SK-N-MC (cell line): ENCODE measurements around the gene TRAF7.
A peak's percentile ranks its signal among the peaks of the same experiment; 100 is the strongest.

ENCODE experiments used
- DNase-seq: peaks from one replicate; pipeline ENCODE4 v3.0.0-alpha.2; 2011; ENCODE audit warnings: low read depth, low spot score
- H3K27ac ChIP-seq: fragments of 200-600 bp; sonication (generic); 2 replicates; pipeline ENCODE4 v1.5.1; 2016; ENCODE audit warnings: mixed run types
- H3K36me3 ChIP-seq: fragments of 200-600 bp; sonication (generic); 2 replicates; pipeline ENCODE4 v1.6.1; 2017; ENCODE audit warnings: antibody characterized with exemption, low read length, mixed read lengths; ENCODE audit not compliant: insufficient read depth
- H3K4me3 ChIP-seq: fragments of 200-600 bp; sonication (generic); 2 replicates; pipeline ENCODE4 v1.5.1; 2016
- H3K9ac ChIP-seq: fragments of 200-600 bp; sonication (generic); 2 replicates; pipeline ENCODE4 v1.8.0; 2017; ENCODE audit warnings: mixed run types, mixed read lengths; ENCODE audit not compliant: insufficient read length
- H3K9me3 ChIP-seq: fragments of 200-600 bp; sonication (generic); 2 replicates; pipeline ENCODE4 v1.6.1; 2017; ENCODE audit warnings: low read depth, mild to moderate bottlenecking, antibody characterized with exemption, low read length, moderate library complexity, mixed read lengths
- EZH2 ChIP-seq: fragments of 200-600 bp; sonication (generic); IDR thresholded peaks from one replicate; pipeline ENCODE4 v1.6.1; 2017; ENCODE audit warnings: antibody characterized with exemption
- FOXP2 ChIP-seq: optimal IDR thresholded peaks from 2 replicates; pipeline ENCODE3; 2011; ENCODE audit warnings: mild to moderate bottlenecking, moderate library complexity; ENCODE audit not compliant: insufficient read depth; ENCODE audit errors: extremely low read length, control extremely low read depth
- POLR2AphosphoS5 ChIP-seq: IDR thresholded peaks from 2 replicates; pipeline ENCODE4 v1.6.1; 2012; ENCODE audit warnings: mild to moderate bottlenecking, low read depth, low read length, borderline replicate concordance

TRAF7 gene

GRCh38 chr16:2209258-2210008, 53.9 kb downstream of the TRAF7 start:
- peaks cover 25% of the 10 kb centered on the region; the same call in 1 of the 2 replicates for H3K36me3 ChIP-seq
- no peak overlapping the region for H3K27ac ChIP-seq
- DNase-seq: no peak
- H3K9ac ChIP-seq: no peak overlapping the region
- H3K9me3 ChIP-seq: no peaks in the 10 kb centered on the region
- TF ChIP-seq EZH2 (no peak), FOXP2 (no peak), POLR2AphosphoS5 (no peak)
- no peak overlapping the region for H3K4me3 ChIP-seq

- Histone ChIP-seq H3K9ac (no peak overlapping the region), H3K4me3 (no peak overlapping the region), H3K36me3 (peaks cover 25% of the 10 kb centered on the region; the same call in 1 of the 2 replicates), H3K9me3 (no peaks in the 10 kb centered on the region), H3K27ac (no peak overlapping the region)
- TF ChIP-seq EZH2 (no peak), POLR2AphosphoS5 (no peak), FOXP2 (no peak)
- no peak for DNase-seq
Measured at GRCh38 chr16:2210009-2210332, 54.4 kb downstream of the TRAF7 start.

DNA sequence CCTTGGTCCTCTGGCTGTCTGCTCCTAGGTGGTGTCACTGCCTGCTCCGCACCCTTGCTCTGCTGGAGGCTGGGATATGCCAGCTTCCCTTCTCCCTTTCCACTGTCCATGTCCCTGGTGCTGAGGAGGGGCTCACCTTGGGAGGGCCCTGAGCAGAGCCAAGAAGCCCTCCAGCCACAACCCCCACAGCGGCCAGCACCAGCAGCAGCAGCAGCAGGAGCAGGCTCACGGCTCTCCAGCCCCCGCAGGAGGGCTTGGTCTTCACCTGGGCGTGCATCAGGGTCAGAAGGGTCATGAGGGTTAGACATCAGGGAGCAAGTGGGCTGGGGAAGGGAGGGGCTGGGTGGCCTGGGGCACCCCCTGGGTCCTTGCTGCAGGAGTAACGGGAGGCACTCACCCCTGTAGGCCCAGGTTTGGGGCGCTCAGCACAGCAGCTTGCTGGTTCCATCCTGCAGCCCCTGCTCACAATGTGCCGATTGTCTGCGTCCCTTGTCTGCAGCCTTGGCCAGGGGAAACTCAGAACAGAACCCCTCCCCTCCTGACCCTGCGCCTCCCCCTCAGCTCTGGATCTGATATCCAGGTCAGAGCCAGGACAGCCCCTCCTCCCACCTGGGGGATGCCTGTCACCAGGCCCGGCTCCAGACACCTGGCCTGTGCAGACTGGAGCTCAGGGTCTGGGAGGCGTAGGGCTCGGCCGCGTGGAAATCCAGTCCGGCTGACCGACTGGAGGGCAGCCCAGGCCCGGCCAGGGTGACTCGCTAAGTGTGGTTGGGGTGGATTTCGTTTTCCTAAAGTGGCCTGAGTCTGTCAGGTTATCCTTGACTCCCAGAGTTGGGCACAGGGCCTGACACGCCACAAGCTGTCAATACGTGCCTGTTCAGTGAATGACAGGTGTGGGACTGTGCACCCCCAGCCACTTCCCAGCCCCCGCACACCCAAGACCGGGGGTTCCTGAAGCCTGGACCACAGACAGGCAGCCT, 55.1 kb downstream of the TRAF7 start, which contains the start of gene BRICD5:
Gene BRICD5, minus strand, starts transcription at position 478 of the 980 bp plus-strand sequence. Its CDS starts 30 bp downstream, at position 448.
- TF ChIP-seq POLR2AphosphoS5 (no peak), FOXP2 (no peak), EZH2 (no peak)
- no peak within 1 kb of the TSS for H3K27ac ChIP-seq
- DNase-seq: no peak
- H3K9ac ChIP-seq: no peak within 1 kb of the TSS
- H3K9me3 ChIP-seq: no peaks in the 10 kb centered on the region
- H3K36me3 ChIP-seq: peaks cover 25% of the 10 kb centered on the region; the same call in 1 of the 2 replicates
- H3K4me3 ChIP-seq: no peak within 1 kb of the TSS

- peaks cover 22% of the 10 kb centered on the region; the same call in 1 of the 2 replicates for H3K36me3 ChIP-seq
- no peak overlapping the region for H3K4me3 ChIP-seq
Measured at GRCh38 chr16:2211923-2212347, 56.4 kb downstream of the TRAF7 start.

DNA sequence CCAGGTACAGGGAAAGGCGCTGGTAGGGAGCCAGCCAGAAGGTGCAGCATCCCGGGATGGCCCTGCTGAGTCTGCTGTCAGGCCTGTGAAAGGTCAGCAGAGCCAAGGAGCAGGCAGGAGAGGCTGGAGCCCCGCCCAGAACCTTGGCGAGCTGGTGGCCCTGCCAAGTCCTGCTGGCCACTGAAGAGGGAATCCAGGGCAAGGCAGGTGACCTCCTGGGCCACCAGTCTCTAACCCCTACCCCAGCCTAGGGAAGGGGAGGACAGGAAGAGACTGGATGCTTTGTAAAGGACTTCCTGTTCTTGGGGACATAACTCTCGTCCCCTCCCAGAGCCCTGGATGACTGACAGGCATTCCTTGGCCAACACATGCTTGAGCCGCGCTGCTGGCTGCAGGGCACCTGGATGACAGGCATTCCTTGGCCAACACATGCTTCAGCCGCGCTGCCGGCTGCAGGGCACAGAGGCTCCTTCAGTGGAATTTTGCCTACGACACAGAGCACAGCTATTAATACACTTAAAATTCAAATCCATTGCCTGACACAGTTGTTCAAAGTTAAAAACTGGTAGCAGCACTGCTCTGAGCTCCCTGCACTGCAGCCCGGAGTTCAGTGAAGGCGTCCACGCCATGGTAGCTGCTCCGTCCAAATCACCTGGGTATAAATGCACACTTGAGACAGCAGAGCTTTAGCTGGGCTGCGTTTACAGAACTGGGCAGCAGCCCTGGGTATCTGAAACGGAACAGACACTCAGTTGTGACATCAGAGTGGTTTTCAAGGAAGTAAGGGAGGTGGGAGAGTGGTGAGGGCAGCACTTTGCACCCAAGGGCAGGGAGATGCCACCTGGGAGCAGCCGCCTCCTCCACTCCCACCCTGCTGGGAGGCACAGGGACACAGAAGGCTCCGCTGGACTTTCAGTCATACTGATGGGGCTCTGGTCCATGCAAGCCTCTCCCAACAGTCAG, 57.1 kb downstream of the TRAF7 start:
- Histone ChIP-seq H3K9ac (peak overlapping the region; percentile 21), H3K27ac (no peak overlapping the region), H3K36me3 (peaks cover 15% of the 10 kb centered on the region; the same call in 1 of the 2 replicates), H3K9me3 (no peaks in the 10 kb centered on the region), H3K4me3 (peak overlapping the region; percentile 76)
- TF ChIP-seq EZH2 (no peak), POLR2AphosphoS5 (0 out of 2 replicates have a peak, but pooled peaks have one; percentile 15)
- DNase-seq: no peak

More at GRCh38 chr16:2211923-2212347, 56.4 kb downstream of the TRAF7 start:
- H3K9me3 ChIP-seq: no peaks in the 10 kb centered on the region
- no peak for DNase-seq
- TF ChIP-seq POLR2AphosphoS5: no peak
- TF ChIP-seq EZH2: no peak
- no peak for TF ChIP-seq FOXP2
- no peak overlapping the region for H3K9ac ChIP-seq
- no peak overlapping the region for H3K27ac ChIP-seq

DNA sequence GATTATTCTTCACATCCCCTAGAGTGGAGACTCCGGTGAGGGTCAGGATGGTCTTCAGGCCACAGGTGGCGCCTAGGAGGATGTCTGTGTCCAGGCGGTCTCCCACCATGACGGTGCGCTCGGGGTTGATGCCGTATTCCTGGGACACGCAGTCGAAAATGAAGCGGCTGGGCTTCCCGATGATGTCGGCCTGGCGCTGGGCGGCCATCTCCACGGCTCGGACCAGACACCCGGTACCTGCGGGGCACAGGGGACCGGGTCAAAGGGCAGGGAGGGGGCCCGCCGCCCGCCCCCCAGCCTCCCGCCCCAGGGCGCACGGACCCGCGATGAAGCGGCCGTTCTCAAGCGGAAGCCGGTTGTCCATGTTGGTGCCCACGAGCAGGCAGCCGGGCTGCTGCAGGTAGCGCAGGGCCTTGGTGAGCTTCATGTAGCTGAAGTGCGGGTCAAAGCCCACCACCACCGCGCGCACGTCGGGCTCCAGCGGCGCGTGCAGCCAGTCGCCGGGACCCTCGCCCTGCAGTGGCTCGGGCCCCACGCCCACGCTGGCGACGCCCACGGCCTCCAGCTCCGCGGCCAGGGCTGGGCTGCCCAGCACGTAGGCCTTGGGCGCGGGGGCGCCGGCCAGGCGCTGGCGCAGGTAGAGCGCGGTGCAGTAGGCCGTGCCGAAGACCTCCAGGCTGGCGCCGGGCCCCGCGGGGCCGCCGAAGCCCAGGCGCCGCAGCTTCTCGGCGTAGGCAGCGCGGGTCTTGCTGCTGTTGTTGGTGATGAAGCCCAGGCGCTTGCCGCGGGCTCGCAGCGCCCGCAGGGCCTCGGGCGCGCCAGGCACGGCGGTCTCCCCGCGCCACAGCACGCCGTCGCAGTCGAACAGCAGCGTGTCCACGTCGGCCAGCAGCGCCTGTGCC, 58.5 kb downstream of the TRAF7 start:
- DNase-seq: no peak
- Histone ChIP-seq H3K9me3 (no peaks in the 10 kb centered on the region), H3K36me3 (peaks cover 1% of the 10 kb centered on the region; the same call in 1 of the 2 replicates), H3K9ac (peak overlapping the region; percentile 43), H3K4me3 (peak overlapping the region; percentile 76), H3K27ac (no peak overlapping the region)
- TF ChIP-seq POLR2AphosphoS5 (no peak), FOXP2 (no peak), EZH2 (no peak)

DNA sequence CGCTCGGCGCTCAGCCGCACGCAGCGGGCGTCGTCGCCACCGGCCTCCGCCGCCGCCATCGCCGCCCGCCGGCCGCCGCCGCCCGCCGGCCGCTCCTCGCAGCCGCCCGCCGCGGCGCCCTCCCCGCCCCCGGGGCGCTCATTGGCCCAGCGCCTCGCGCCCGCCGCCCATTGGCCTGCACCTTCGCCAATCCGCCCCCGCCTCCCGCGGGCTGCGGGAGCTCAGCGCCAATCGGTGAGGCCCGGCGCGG, 59.1 kb downstream of the TRAF7 start, which contains the start of gene PGP:
Gene PGP, minus strand, starts transcription at position 122 of the 250 bp plus-strand sequence. Its CDS starts 63 bp downstream, at position 59.
- Histone ChIP-seq H3K9ac (peak within 1 kb of the TSS; percentile 84), H3K9me3 (no peaks in the 10 kb centered on the region), H3K36me3 (no peaks in the 10 kb centered on the region; the same call in 1 of the 2 replicates), H3K4me3 (peak within 1 kb of the TSS; percentile 98), H3K27ac (no peak within 1 kb of the TSS; the same call in 1 of the 2 replicates)
- DNase-seq: no peak
- TF ChIP-seq FOXP2: no peak
- no peak for TF ChIP-seq EZH2
- no peak for TF ChIP-seq POLR2AphosphoS5
